Smooth muscle cell (in vitro differentiated cells): ENCODE results near the gene BAAT. TPM values are rescaled to one million over a fixed set of nuclear protein-coding genes. Genes with fewer than 3 reads are reported as not detected.
A peak's percentile ranks its signal among the peaks of the same experiment; 100 is the strongest.

ENCODE experiments used
- DNase-seq: peaks from one replicate; lab custom pipeline; 2025; ENCODE audit not compliant: unreplicated experiment; lab: John Stamatoyannopoulos, UW
- H2AFZ ChIP-seq: fragments of 200-600 bp; sonication (generic); 2 replicates; pipeline ENCODE4 v1.6.0; 2016; ENCODE audit warnings: antibody characterized with exemption, low read depth, mild to moderate bottlenecking
- H3F3A ChIP-seq: fragments of 200-600 bp; sonication (generic); 2 replicates; pipeline ENCODE4 v1.6.0; 2017; ENCODE audit warnings: antibody characterized with exemption, low read depth
- H3K27ac ChIP-seq: fragments of 200-600 bp; sonication (generic); 2 replicates; pipeline ENCODE4 v1.5.1; 2016; ENCODE audit warnings: low read depth, mild to moderate bottlenecking
- H3K27me3 ChIP-seq: fragments of 200-600 bp; sonication (generic); 2 replicates; pipeline ENCODE4 v1.6.1; 2016; ENCODE audit warnings: low read depth, mild to moderate bottlenecking
- H3K36me3 ChIP-seq: fragments of 200-600 bp; sonication (generic); 2 replicates; pipeline ENCODE4 v1.5.1; 2016; ENCODE audit warnings: low read depth
- H3K4me1 ChIP-seq: fragments of 200-600 bp; sonication (generic); 2 replicates; pipeline ENCODE4 v1.5.1; 2016; ENCODE audit warnings: low read depth
- H3K4me2 ChIP-seq: fragments of 200-600 bp; sonication (generic); 2 replicates; pipeline ENCODE4 v1.6.0; 2016; ENCODE audit warnings: mild to moderate bottlenecking
- H3K4me3 ChIP-seq: fragments of 200-600 bp; sonication (generic); 2 replicates; pipeline ENCODE4 v1.5.1; 2016; ENCODE audit warnings: mild to moderate bottlenecking
- H3K79me2 ChIP-seq: fragments of 200-600 bp; sonication (generic); 2 replicates; pipeline ENCODE4 v1.6.0; 2016; ENCODE audit warnings: low read depth, mild to moderate bottlenecking
- H3K9ac ChIP-seq: fragments of 200-600 bp; sonication (generic); 2 replicates; pipeline ENCODE4 v1.6.0; 2016; ENCODE audit warnings: low read depth
- H3K9me3 ChIP-seq: fragments of 200-600 bp; sonication (generic); replicated peaks from 2 replicates; pipeline ENCODE4 v1.5.1; 2016; ENCODE audit warnings: low read depth
- H4K20me1 ChIP-seq: fragments of 200-600 bp; sonication (generic); 2 replicates; pipeline ENCODE4 v1.6.0; 2016; ENCODE audit warnings: low read depth
- WGBS: methylation state at CpG from one replicate; pipeline ENCODE4 v1.1.7; 2016; ENCODE audit warnings: low lambda C conversion rate; 5-methylcytosine and 5-hydroxymethylcytosine counted together
- polyA plus RNA-seq: library from polyadenylated mRNA; unstranded; fragments of >200 nt; fragmentation: Nextera tagmentation; extraction: Ambion mirVana; gene quantifications from 2 replicates; pipeline ENCODE4 v1.2.1, GENCODE V29; 2016
- total RNA-seq: library from RNA; depleted of rRNA; stranded (reverse); fragments of >200 nt; gene quantifications from 2 replicates; pipeline ENCODE4 v1.2.3, GENCODE V29; 2014
- TF ChIP-seq, protein P1 (sequence below): fragments of 200-600 bp; sonication (generic); IDR thresholded peaks from 2 replicates; pipeline ENCODE4 v1.5.1; 2017; ENCODE audit warnings: borderline replicate concordance, mild to moderate bottlenecking, antibody characterized with exemption; ENCODE audit not compliant: insufficient read depth, poor library complexity, severe bottlenecking

BAAT gene
- total and polyA plus RNA-seq, 2 experiments from 2014 or later = not detected

DNA sequence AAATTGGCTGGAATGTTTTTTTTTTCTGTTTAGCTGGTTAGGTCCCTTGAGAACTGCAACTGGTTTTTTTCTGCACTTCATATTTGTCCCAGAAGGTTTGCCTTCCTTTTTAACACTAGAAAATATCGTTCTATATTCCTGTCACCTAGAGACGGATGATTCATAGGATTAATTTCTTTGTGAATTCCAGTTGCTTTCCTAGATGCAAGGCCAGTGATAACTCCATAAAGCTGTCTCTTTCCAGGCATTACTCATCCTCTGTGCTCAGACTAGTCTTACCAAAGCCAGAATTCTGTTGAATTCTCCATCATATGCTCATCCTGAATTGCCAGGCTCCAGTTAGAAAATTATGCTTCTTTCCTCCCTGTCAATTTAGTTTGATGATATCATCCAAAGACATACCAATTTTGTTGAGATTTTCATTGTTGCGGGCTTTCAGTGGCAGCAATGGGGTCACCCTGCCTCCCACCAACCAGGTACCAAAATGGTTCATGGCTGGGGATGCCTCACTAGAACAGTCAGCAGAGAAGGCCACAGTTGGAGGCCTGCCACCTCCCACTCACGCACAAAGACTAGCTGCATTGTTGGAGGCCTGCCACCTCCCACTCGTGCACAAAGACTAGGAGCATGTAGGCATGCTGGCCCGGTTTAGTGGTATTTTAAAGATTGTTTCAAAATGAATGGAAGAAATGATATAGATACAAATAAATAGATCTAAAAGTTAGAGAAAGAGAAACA, 8.5 kb downstream of the BAAT start:
- Histone ChIP-seq H3K9me3 (no peaks in the 10 kb centered on the region), H3K27me3 (no peaks in the 10 kb centered on the region), H2AFZ (no peak overlapping the region), H3K9ac (no peak overlapping the region), H3K4me2 (no peak overlapping the region), H3K79me2 (no peaks in the 10 kb centered on the region), H4K20me1 (no peaks in the 10 kb centered on the region), H3K36me3 (no peaks in the 10 kb centered on the region), H3K4me1 (no peaks in the 10 kb centered on the region), H3K27ac (peak overlapping the region; percentile 49), H3F3A (peaks cover 4% of the 10 kb centered on the region), H3K4me3 (no peak overlapping the region)
- TF ChIP-seq, protein P1, sequence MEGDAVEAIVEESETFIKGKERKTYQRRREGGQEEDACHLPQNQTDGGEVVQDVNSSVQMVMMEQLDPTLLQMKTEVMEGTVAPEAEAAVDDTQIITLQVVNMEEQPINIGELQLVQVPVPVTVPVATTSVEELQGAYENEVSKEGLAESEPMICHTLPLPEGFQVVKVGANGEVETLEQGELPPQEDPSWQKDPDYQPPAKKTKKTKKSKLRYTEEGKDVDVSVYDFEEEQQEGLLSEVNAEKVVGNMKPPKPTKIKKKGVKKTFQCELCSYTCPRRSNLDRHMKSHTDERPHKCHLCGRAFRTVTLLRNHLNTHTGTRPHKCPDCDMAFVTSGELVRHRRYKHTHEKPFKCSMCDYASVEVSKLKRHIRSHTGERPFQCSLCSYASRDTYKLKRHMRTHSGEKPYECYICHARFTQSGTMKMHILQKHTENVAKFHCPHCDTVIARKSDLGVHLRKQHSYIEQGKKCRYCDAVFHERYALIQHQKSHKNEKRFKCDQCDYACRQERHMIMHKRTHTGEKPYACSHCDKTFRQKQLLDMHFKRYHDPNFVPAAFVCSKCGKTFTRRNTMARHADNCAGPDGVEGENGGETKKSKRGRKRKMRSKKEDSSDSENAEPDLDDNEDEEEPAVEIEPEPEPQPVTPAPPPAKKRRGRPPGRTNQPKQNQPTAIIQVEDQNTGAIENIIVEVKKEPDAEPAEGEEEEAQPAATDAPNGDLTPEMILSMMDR = no peak
- no peak for DNase-seq
- 57% methylated on average over 6 of the region's 6 CpGs for WGBS

DNA sequence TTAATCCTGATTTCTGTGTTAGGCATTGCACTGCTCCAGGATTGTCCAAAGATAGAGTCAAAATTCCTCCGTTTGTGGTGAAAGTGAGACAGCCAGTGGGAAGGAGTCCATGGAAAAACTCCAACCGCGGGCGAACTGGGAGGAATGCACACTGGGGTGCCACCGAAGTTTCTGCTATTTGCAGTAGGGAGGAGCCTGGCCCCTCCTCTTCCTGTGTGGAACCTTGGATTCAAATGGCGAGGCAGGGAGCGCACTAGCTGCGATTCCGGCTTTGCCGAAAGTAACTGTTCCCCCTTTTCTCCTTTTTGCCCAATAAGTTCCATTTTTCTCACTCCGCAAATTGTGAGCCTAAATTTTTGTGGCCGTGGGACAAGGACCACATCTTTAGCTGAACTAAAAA, 9.3 kb downstream of the BAAT start:
- 88% methylated on average over 12 of the region's 12 CpGs for WGBS
- TF ChIP-seq, protein P1 = no peak
- peak overlapping the region; percentile 49 for H3K27ac ChIP-seq

DNA sequence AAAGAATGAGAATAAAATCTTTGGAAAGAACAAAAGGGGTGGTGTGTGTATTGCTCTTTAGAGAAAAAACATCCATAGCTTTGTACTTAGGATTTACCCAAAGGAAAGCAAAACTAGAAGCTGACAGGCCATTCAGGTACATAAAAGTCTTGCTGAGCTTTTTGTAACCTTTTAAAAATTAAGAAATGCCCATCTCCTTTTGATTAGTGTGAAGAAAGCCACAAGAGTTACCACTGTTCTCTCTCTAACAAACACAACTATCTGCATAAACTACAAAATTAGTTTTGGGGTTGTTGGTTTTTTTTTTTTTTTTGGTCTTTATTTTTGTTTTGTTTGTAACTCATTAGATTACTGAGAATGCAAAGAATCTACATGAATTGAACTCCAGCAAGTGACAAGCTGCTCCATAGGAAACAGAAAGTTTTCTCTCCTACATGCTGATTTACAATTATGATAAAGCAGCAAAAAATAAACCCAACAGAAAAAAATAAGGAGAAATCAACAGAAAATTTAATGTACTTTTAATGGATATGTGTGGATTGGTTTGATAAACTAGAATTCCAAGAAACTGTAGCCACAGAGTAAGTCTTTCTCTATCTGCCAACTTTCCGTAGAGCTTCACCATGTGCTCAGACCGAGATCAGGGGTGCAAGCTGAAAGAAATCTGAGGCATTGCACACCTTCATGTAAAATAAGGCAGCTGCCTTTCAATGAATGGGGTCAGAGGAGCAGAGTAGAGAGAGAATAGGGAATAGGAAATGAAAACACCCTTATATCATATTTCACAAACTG, 12.3 kb downstream of the BAAT start:
- H3K4me3 ChIP-seq = no peak overlapping the region
- no peaks in the 10 kb centered on the region for H3K9me3 ChIP-seq
- 90% methylated on average over 2 of the region's 2 CpGs for WGBS
- no peak overlapping the region for H3K27ac ChIP-seq
- H3K27me3 ChIP-seq = no peaks in the 10 kb centered on the region
- H3K36me3 ChIP-seq = no peaks in the 10 kb centered on the region
- H3K4me1 ChIP-seq = no peaks in the 10 kb centered on the region
- H3K4me2 ChIP-seq = no peak overlapping the region
- no peaks in the 10 kb centered on the region for H4K20me1 ChIP-seq
- TF ChIP-seq, protein P1 = no peak
- no peak for DNase-seq
- H3F3A ChIP-seq = peaks cover 4% of the 10 kb centered on the region
- H3K79me2 ChIP-seq = no peaks in the 10 kb centered on the region
- no peak overlapping the region for H3K9ac ChIP-seq
- no peak overlapping the region for H2AFZ ChIP-seq

More for the DNA sequence above, 9.3 kb downstream of the BAAT start:
- H3K36me3 ChIP-seq = no peaks in the 10 kb centered on the region
- H3K9ac ChIP-seq = no peak overlapping the region
- no peak overlapping the region for H3K4me3 ChIP-seq
- H3K9me3 ChIP-seq = no peaks in the 10 kb centered on the region
- no peak overlapping the region for H3K4me2 ChIP-seq
- H3K79me2 ChIP-seq = no peaks in the 10 kb centered on the region
- H2AFZ ChIP-seq = no peak overlapping the region
- H3F3A ChIP-seq = peaks cover 4% of the 10 kb centered on the region
- DNase-seq = no peak
- H3K4me1 ChIP-seq = no peaks in the 10 kb centered on the region
- no peaks in the 10 kb centered on the region for H4K20me1 ChIP-seq
- H3K27me3 ChIP-seq = no peaks in the 10 kb centered on the region
